Measurements from ENCODE around the gene BACH2.
A peak's percentile ranks its signal among the peaks of the same experiment; 100 is the strongest.

The BACH2 gene

GRCh38 chr6:90008189-90008907, 288.3 kb downstream of the BACH2 start:
- no peak overlapping the region for H3K4me3 ChIP-seq (ENCODE audit: low read depth, low read length)
- DNase-seq (ENCODE audit: low read depth) = peak; percentile 10
- TF ChIP-seq CTCF (IDR thresholded peaks at IDR 0.05; ENCODE audit: low read depth, low read length, missing control alignments) = no peak

- no peak for DNase-seq (ENCODE audit: low read depth)
- no peak overlapping the region for H3K4me3 ChIP-seq (ENCODE audit: low read depth, low read length)
- TF ChIP-seq CTCF (IDR thresholded peaks at IDR 0.05; ENCODE audit: low read depth, low read length, missing control alignments) = no peak
Observed at GRCh38 chr6:90005048-90005827, 291.4 kb downstream of the BACH2 start.

GRCh38 chr6:90004511-90004910, 292.1 kb downstream of the BACH2 start:
- DNase-seq (ENCODE audit: low read depth) = no peak
- TF ChIP-seq CTCF (IDR thresholded peaks at IDR 0.05; ENCODE audit: low read depth, low read length, missing control alignments) = no peak
- no peak overlapping the region for H3K4me3 ChIP-seq (ENCODE audit: low read depth, low read length)

GRCh38 chr6:90003941-90004340, 292.7 kb downstream of the BACH2 start:
- DNase-seq (ENCODE audit: low read depth) = no peak
- no peak for TF ChIP-seq CTCF (IDR thresholded peaks at IDR 0.05; ENCODE audit: low read depth, low read length, missing control alignments)

GRCh38 chr6:90003069-90003795, 293.4 kb downstream of the BACH2 start:
- H3K4me3 ChIP-seq (ENCODE audit: low read depth, low read length) = no peak overlapping the region
- no peak for DNase-seq (ENCODE audit: low read depth)
- no peak for TF ChIP-seq CTCF (IDR thresholded peaks at IDR 0.05; ENCODE audit: low read depth, low read length, missing control alignments)

More at GRCh38 chr6:90003941-90004340, 292.7 kb downstream of the BACH2 start:
- no peak overlapping the region for H3K4me3 ChIP-seq (ENCODE audit: low read depth, low read length)

GRCh38 chr6:90000864-90001731, 295.5 kb downstream of the BACH2 start:
- no peak overlapping the region for H3K4me3 ChIP-seq (ENCODE audit: low read depth, low read length)
- TF ChIP-seq CTCF (IDR thresholded peaks at IDR 0.05; ENCODE audit: low read depth, low read length, missing control alignments) = no peak
- no peak for DNase-seq (ENCODE audit: low read depth)
